GM21447 (cell line): Measurements from ENCODE around the gene FOXC1.

Source experiments
- ATAC-seq: cut with Tn5 transposase; IDR thresholded peaks from one replicate; pipeline ENCODE4 v1.9.1; 2021; ENCODE audit not compliant: unreplicated experiment

Gene FOXC1

GRCh38 chr6:1622851-1623768, 13.4 kb downstream of the FOXC1 start:
- no peak for ATAC-seq

- ATAC-seq, result no peak
Measured at GRCh38 chr6:1623769-1624057, 14.0 kb downstream of the FOXC1 start.

- ATAC-seq, result peak; percentile 56
Measured at GRCh38 chr6:1624058-1624850, 14.5 kb downstream of the FOXC1 start.

- ATAC-seq, result peak; percentile 32
Measured at GRCh38 chr6:1624851-1625781, 15.4 kb downstream of the FOXC1 start.

- ATAC-seq, result no peak
Measured at GRCh38 chr6:1625794-1626435, 16.2 kb downstream of the FOXC1 start.

- ATAC-seq, result no peak
Measured at GRCh38 chr6:1626481-1626880, 16.8 kb downstream of the FOXC1 start.

- ATAC-seq, result no peak
Measured at GRCh38 chr6:1627827-1628560, 18.3 kb downstream of the FOXC1 start.

GRCh38 chr6:1629316-1629715, 19.6 kb downstream of the FOXC1 start:
- ATAC-seq, result no peak

GRCh38 chr6:1630212-1630770, 20.6 kb downstream of the FOXC1 start:
- no peak for ATAC-seq

GRCh38 chr6:1630771-1631217, 21.1 kb downstream of the FOXC1 start:
- no peak for ATAC-seq

- no peak for ATAC-seq
Measured at GRCh38 chr6:1631251-1631650, 21.5 kb downstream of the FOXC1 start.

- ATAC-seq, result no peak
Measured at GRCh38 chr6:1633366-1634021, 23.8 kb downstream of the FOXC1 start.

GRCh38 chr6:1634081-1634480, 24.4 kb downstream of the FOXC1 start:
- no peak for ATAC-seq

GRCh38 chr6:1635305-1636010, 25.7 kb downstream of the FOXC1 start:
- ATAC-seq, result no peak

- ATAC-seq, result no peak
Measured at GRCh38 chr6:1636272-1636825, 26.6 kb downstream of the FOXC1 start.

- ATAC-seq, result no peak
Measured at GRCh38 chr6:1636971-1637871, 27.5 kb downstream of the FOXC1 start.

- no peak for ATAC-seq
Measured at GRCh38 chr6:1639430-1639829, 29.7 kb downstream of the FOXC1 start.
